GM10266 (cell line): Measurements from ENCODE around the gene JDP2.

ENCODE experiments used
- DNase-seq: peaks from one replicate; pipeline ENCODE4 v3.0.0; 2012; ENCODE audit errors: extremely low spot score
- CTCF ChIP-seq: IDR thresholded peaks from 2 replicates; pipeline ENCODE4 v1.5.1; 2012; ENCODE audit warnings: mild to moderate bottlenecking, low read depth; ENCODE audit not compliant: control insufficient read depth, insufficient read depth; ENCODE audit errors: missing control alignments

JDP2 gene

DNA sequence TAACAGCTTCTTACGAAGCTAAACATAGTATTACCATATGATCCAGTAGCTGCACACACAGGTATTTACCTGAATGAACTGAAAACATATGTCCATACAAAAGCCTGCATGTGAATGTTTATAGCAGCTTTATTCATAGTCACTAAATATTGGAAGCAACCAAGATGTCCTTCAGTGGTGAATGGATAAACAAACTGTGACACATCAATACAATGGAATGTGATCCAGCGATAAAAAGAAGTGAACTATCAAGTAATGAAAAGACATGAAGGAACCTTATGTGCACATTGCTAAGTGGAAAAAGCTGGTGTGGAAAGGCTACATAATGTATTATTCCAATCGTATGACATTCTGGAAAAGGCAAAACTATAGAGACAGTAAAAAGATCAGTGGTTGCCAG is 38.1 kb upstream of the JDP2 start:
- DNase-seq = no peak
- no peak for TF ChIP-seq CTCF

DNA sequence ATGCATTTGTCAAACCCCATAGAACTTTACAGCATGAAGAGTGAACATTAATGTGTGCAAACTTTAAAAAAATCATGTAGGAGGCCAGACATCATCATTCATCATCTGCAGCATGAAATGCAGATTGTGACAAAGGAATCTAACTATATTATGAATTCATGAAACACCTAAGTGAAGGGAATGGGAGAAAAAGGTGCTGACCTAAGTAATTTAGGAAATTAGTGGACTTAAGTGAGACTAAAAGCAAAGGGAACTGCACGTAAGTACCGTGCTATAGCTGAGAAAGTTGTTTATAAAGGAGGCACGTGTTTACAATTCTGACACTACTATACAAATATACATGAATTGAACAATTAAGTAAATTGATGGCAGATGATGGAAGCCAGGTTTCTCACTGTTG is 37.6 kb upstream of the JDP2 start:
- DNase-seq = no peak
- TF ChIP-seq CTCF = no peak

DNA sequence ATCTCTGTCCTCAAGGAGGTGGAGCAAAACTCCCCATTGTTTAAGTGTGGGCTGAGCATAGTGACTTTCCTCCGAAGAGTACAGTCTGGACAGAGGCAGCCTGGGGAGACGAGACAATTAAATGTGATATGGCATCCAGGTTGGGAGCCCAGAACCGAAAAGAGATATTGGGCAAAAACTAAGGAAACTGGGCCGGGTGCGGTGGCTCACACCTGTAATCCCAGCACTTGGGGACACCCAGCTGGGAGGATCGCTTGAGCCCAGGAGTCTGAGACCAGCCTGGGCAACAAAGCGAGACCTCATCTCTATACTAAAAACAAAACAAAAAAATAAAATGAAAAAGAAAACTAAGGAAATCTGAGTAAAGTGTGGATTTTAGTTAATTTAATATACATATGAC is 35.9 kb upstream of the JDP2 start:
- DNase-seq = no peak
- no peak for TF ChIP-seq CTCF

GRCh38 chr14:75392686-75393641 is 34.9 kb upstream of the JDP2 start:
- TF ChIP-seq CTCF = no peak
- DNase-seq = no peak

DNA sequence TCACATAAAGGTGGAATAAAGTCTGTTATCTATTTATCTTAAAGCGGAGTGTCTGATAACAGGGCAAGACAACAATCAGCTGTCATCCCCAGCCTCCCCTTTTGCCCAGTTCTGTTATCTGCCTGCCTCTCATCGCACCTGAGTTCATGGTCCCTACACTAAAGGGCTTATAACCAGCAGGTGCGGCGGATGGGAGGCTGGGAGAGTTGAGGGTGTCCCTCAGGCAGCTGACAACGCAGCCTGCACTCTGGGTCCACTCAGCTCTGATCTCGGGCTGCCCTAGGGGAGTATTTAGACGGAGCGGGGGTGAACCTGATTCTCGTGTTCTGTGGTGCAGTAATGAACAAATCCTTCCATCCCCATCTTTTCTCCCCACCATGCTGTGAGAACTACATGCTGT is 34.0 kb upstream of the JDP2 start:
- TF ChIP-seq CTCF = no peak
- DNase-seq = no peak

DNA sequence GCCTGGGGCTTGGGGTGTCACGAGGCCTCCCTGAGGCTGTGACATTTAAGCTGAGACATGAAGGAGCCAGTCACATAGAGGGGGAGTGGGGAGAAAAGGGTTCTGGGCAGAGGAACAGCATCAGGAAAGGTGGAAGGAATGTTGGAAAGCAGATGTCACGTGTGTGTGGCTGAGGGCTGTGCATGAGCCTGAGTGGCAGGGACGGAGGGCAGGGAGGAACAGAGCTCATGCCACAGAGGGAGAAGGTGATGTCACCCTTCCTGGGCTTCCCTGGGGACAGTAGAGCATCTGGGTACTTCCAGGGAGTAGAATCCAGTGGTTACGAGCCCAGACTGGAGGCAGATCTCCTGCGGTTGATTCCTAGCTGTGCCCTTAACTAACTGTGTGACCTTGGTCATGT is 32.0 kb upstream of the JDP2 start:
- TF ChIP-seq CTCF = no peak
- DNase-seq = no peak

GRCh38 chr14:75399321-75399720 is 28.5 kb upstream of the JDP2 start:
- DNase-seq = no peak
- TF ChIP-seq CTCF = no peak
